Tibial nerve (tissue), 4 donors: ENCODE results near the gene ATRNL1. TPM values are rescaled to one million over a fixed set of nuclear protein-coding genes. Genes with fewer than 3 reads are reported as not detected.

Source experiments
- DNase-seq, 2 donors: peaks; one replicate each; pipeline ENCODE4 v3.0.0-alpha.2; 2019; ENCODE audit warnings: low spot score in 2 of 2
- H3K27ac ChIP-seq, 4 donors: fragments of 200-600 bp; sonication (generic) in 3 of 4; one replicate each; pipeline ENCODE4 v1.5.1; 2017 to 2019; ENCODE audit warnings: mild to moderate bottlenecking in 1 of 4
- H3K27me3 ChIP-seq, 2 donors: fragments of 200-600 bp; sonication (generic) in 1 of 2; one replicate each; pipeline versions ENCODE4 v1.5.1 to v1.6.0; 2017 to 2019
- H3K36me3 ChIP-seq, 3 donors: fragments of 200-600 bp; sonication (generic); one replicate each; pipeline ENCODE4 v1.5.1; 2018 to 2019
- H3K4me1 ChIP-seq, 4 donors: fragments of 200-600 bp; sonication (generic) in 3 of 4; one replicate each; pipeline ENCODE4 v1.5.1; 2017 to 2019
- H3K4me3 ChIP-seq, 4 donors: fragments of 200-600 bp; sonication (generic) in 3 of 4; one replicate each; pipeline ENCODE4 v1.5.1; 2017 to 2019; ENCODE audit warnings: mild to moderate bottlenecking in 1 of 4, moderate library complexity in 1 of 4
- H3K9me3 ChIP-seq, 4 donors: fragments of 200-600 bp; sonication (generic) in 3 of 4; one replicate each; pipeline ENCODE4 v1.5.1; 2017 to 2019
- EP300 ChIP-seq, 2 donors: sonication (generic); formaldehyde crosslinking; IDR thresholded peaks; one replicate each; pipeline ENCODE4 v1.6.1; 2017; ENCODE audit warnings: antibody characterized with exemption in 2 of 2, mild to moderate bottlenecking in 1 of 2
- POLR2A ChIP-seq, 2 donors: fragments of 450-650 bp; IDR thresholded peaks; one replicate each; pipeline ENCODE4 v1.6.1; 2017; ENCODE audit warnings: antibody characterized with exemption in 2 of 2, mild to moderate bottlenecking in 2 of 2, moderate library complexity in 2 of 2
- WGBS, 2 donors: methylation state at CpG; one replicate each; pipeline ENCODE4 v1.1.5; 2018; 5-methylcytosine and 5-hydroxymethylcytosine counted together
- total RNA-seq, 4 donors: library from RNA; depleted of rRNA; stranded (reverse); fragments of >200 nt; gene quantifications; one replicate each; pipeline ENCODE4 v1.1.0, GENCODE V29; 2016
- TF ChIP-seq, protein P1 (sequence below), 5 experiments: fragments of 200-600 bp in 3 of 5; fragments of 450-650 bp in 2 of 5; sonication (generic) in 3 of 5; IDR thresholded peaks; one replicate each; pipeline ENCODE4 v1.5.1; 2016 to 2019; ENCODE audit warnings: antibody characterized with exemption in 5 of 5, mild to moderate bottlenecking in 3 of 5, moderate library complexity in 2 of 5

The ATRNL1 gene
- total RNA-seq, 4 donors from 2014 or later: 1.0 to 5.4 (median 2.7) TPM

DNA sequence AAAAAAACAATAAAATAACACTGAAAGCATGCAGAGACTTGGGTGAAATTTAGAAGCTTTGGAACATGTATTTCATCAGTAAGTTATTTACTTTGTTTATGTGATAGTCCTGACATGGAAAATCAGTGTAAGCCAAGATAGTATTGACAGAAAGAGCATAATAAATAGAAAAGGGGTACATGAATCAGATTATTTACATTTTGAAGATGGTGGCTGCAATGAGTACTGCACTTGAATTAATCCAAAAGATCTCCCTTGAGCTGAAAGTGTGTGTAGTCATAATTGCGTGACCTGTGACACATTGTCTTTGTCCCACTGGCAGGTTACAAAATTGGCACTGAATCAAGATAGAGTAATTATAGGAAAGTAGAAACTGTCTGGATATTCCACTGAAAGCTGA, 617.0 kb downstream of the ATRNL1 start:
- Histone ChIP-seq H3K9me3 (no peaks in the 10 kb centered on the region), H3K4me1 (no peaks in the 10 kb centered on the region), H3K4me3 (no peak overlapping the region), H3K27me3 (no peaks in the 10 kb centered on the region), H3K27ac (no peak overlapping the region), H3K36me3 (no peaks in the 10 kb centered on the region)
- no peak for DNase-seq
- TF ChIP-seq EP300 (IDR thresholded peaks at IDR 0.05) (no peak), POLR2A (IDR thresholded peaks at IDR 0.05) (no peak)
- TF ChIP-seq, protein P1, sequence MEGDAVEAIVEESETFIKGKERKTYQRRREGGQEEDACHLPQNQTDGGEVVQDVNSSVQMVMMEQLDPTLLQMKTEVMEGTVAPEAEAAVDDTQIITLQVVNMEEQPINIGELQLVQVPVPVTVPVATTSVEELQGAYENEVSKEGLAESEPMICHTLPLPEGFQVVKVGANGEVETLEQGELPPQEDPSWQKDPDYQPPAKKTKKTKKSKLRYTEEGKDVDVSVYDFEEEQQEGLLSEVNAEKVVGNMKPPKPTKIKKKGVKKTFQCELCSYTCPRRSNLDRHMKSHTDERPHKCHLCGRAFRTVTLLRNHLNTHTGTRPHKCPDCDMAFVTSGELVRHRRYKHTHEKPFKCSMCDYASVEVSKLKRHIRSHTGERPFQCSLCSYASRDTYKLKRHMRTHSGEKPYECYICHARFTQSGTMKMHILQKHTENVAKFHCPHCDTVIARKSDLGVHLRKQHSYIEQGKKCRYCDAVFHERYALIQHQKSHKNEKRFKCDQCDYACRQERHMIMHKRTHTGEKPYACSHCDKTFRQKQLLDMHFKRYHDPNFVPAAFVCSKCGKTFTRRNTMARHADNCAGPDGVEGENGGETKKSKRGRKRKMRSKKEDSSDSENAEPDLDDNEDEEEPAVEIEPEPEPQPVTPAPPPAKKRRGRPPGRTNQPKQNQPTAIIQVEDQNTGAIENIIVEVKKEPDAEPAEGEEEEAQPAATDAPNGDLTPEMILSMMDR (IDR thresholded peaks at IDR 0.05): no peak
- WGBS, 2 donors: 97 to 100% methylated on average over 1 of the region's 1 CpG

DNA sequence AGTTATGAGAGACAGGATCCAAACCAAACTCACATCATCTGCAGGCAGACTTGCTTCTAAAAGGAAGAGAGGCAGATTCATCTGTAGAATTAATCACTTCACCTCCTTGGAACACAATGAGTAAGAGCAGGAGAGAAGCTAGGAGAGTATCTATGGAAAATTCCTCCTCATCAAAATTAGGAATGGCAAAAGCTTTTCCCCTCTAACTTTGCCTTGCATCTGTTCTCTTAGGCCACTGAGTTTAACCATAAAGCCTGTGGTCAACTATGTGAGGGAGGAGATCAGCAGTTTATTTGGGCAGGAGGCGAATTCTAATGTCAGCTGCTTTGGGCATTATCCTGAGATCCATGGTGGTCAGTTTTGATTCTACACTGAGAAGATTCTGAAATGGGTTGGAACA, 618.1 kb downstream of the ATRNL1 start:
- H3K27ac ChIP-seq: no peak overlapping the region
- H3K36me3 ChIP-seq: no peaks in the 10 kb centered on the region
- no peak for TF ChIP-seq POLR2A (IDR thresholded peaks at IDR 0.05)
- no peak for TF ChIP-seq EP300 (IDR thresholded peaks at IDR 0.05)
- TF ChIP-seq, protein P1 (IDR thresholded peaks at IDR 0.05): no peak
- no peaks in the 10 kb centered on the region for H3K27me3 ChIP-seq
- no peak for DNase-seq
- no peaks in the 10 kb centered on the region for H3K9me3 ChIP-seq
- WGBS, 2 donors: 78 to 91% methylated on average over 1 of the region's 1 CpG
- H3K4me1 ChIP-seq: no peaks in the 10 kb centered on the region
- H3K4me3 ChIP-seq: no peak overlapping the region

DNA sequence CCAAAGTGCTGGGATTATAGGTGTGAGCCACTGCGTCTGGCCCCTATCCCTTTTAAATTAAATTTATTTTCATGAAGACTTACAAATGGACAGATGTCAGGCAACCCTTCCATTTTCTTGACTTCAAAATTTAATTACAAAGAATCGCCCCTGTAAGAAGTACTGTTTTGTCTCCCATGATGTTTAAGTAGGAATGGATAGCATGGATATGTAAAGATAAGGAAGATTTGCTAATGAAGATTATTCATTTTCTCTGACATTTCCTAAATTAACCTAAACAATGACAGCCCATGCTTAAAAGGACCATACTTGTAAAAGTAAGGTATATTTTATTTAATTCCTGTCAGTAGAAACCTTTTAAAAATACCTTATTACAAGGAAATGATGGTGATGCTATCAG, 627.0 kb downstream of the ATRNL1 start:
- no peaks in the 10 kb centered on the region for H3K9me3 ChIP-seq
- TF ChIP-seq, protein P1 (IDR thresholded peaks at IDR 0.05): no peak
- TF ChIP-seq EP300 (IDR thresholded peaks at IDR 0.05) (no peak), POLR2A (IDR thresholded peaks at IDR 0.05) (no peak)
- H3K4me1 ChIP-seq: no peaks in the 10 kb centered on the region
- H3K4me3 ChIP-seq: no peak overlapping the region
- DNase-seq: no peak
- no peaks in the 10 kb centered on the region for H3K36me3 ChIP-seq
- H3K27ac ChIP-seq: no peak overlapping the region
- 85 to 96% methylated on average over 2 of the region's 2 CpGs for WGBS, 2 donors
- H3K27me3 ChIP-seq: no peaks in the 10 kb centered on the region

DNA sequence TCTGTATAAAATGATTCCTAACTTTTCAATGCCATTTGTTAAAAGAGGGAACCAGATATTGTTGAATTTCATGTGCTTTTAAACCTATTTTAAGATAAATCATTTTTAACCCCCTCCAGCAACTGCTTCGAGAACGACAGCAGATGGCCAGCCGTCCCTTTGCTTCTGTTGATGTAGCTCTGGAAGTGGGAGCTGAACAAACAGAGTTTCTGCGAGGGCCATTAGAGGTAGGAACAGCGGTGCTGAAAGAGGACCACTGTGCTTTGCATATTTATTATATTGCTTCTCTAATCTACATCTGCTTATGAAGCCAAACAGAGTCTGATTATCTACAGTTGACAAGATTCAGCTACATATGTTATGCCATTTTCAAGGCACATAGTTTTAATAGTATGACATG, 634.0 kb downstream of the ATRNL1 start:
- no peaks in the 10 kb centered on the region for H3K36me3 ChIP-seq
- TF ChIP-seq, protein P1 (IDR thresholded peaks at IDR 0.05): no peak
- H3K9me3 ChIP-seq: no peaks in the 10 kb centered on the region
- 74% methylated on average over 5 of the region's 5 CpGs for WGBS, 2 donors
- no peak overlapping the region for H3K4me3 ChIP-seq
- H3K4me1 ChIP-seq: no peaks in the 10 kb centered on the region
- H3K27me3 ChIP-seq: no peaks in the 10 kb centered on the region
- no peak overlapping the region for H3K27ac ChIP-seq
- DNase-seq: no peak

DNA sequence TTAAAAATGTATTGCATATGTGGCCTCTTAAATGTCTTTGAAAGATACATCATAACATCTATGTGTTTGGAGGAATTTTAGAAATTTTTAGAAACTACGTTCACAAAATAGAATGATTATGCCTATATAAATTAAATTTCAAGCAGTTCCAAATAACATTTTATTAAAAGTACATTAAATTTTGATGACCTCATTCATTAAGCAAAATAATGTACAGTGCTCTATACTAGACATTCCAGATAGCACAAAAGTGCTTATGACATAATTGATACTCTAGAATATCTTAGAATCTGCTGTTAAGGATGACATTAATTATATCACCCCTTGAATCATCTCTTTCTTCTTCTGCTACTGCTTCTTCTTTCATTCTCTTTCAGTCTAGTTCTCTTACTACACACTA, 650.9 kb downstream of the ATRNL1 start:
- Histone ChIP-seq H3K9me3 (no peaks in the 10 kb centered on the region), H3K4me3 (no peak overlapping the region), H3K27me3 (no peaks in the 10 kb centered on the region), H3K4me1 (no peaks in the 10 kb centered on the region), H3K27ac (no peak overlapping the region), H3K36me3 (no peaks in the 10 kb centered on the region)
- 59 to 60% methylated on average over 1 of the region's 1 CpG for WGBS, 2 donors
- no peak for DNase-seq
- no peak for TF ChIP-seq EP300 (IDR thresholded peaks at IDR 0.05)
- TF ChIP-seq POLR2A (IDR thresholded peaks at IDR 0.05): no peak
- TF ChIP-seq, protein P1 (IDR thresholded peaks at IDR 0.05): no peak
